Prostate gland (tissue), 2 donors: ENCODE measurements around the gene GMDS. TPM values are rescaled to one million over a fixed set of nuclear protein-coding genes. Genes with fewer than 3 reads are reported as not detected.

Experiments used
- DNase-seq: peaks from one replicate; pipeline ENCODE4 v3.0.0-alpha.2; 2019; ENCODE audit warnings: low spot score
- H3K27ac ChIP-seq, 2 donors: fragments of 200-600 bp; sonication (generic); 2 replicates each; pipeline ENCODE4 v1.5.1; 2017 to 2019
- H3K27me3 ChIP-seq: fragments of 200-600 bp; sonication (generic); replicated peaks from 2 replicates; pipeline ENCODE4 v1.5.1; 2019; ENCODE audit not compliant: insufficient read depth
- H3K36me3 ChIP-seq, 2 donors: fragments of 200-600 bp; sonication (generic); 1 replicate in 1 of 2; 2 replicates in 1 of 2; pipeline versions ENCODE4 v1.5.1 to v1.8.1; 2017 to 2019
- H3K4me1 ChIP-seq: fragments of 200-600 bp; sonication (generic); replicated peaks from 2 replicates; pipeline ENCODE4 v1.5.1; 2019
- H3K4me3 ChIP-seq, 2 donors: fragments of 200-600 bp; sonication (generic); 2 replicates each; pipeline ENCODE4 v1.5.1; 2017 to 2019
- H3K9me3 ChIP-seq: fragments of 200-600 bp; sonication (generic); 2 replicates; pipeline ENCODE4 v1.5.1; 2017
- POLR2A ChIP-seq: fragments of 450-650 bp; IDR thresholded peaks from one replicate; pipeline ENCODE4 v1.6.1; 2016; ENCODE audit warnings: antibody characterized with exemption, mild to moderate bottlenecking
- POLR2AphosphoS5 ChIP-seq: sonication (generic); formaldehyde crosslinking; IDR thresholded peaks from one replicate; pipeline ENCODE4 v1.6.1; 2017; ENCODE audit warnings: antibody characterized with exemption
- WGBS: methylation state at CpG from one replicate; pipeline ENCODE4 v1.1.5; 2018; 5-methylcytosine and 5-hydroxymethylcytosine counted together
- intact Hi-C: fragments of 100-400 bp; cut with DNase I; formaldehyde crosslinking; loops from one replicate; pipeline ENCODE4 v1.14.2; 2022
- total RNA-seq, 2 donors: library from RNA; depleted of rRNA; stranded (reverse); fragments of >200 nt; gene quantifications; one replicate each; pipeline ENCODE4 v1.1.0, GENCODE V29; 2016
- TF ChIP-seq, protein P1 (sequence below), 4 experiments: fragments of 200-600 bp in 2 of 4; fragments of 450-650 bp in 2 of 4; sonication (generic) in 2 of 4; IDR thresholded peaks; 1 replicate in 3 of 4; 2 replicates in 1 of 4; pipeline ENCODE4 v1.5.1; 2016 to 2019; ENCODE audit warnings: antibody characterized with exemption in 4 of 4, mild to moderate bottlenecking in 2 of 4, moderate library complexity in 2 of 4

Gene GMDS
- total RNA-seq, 2 donors from 2014 or later = 24.9 to 29.9 TPM

DNA sequence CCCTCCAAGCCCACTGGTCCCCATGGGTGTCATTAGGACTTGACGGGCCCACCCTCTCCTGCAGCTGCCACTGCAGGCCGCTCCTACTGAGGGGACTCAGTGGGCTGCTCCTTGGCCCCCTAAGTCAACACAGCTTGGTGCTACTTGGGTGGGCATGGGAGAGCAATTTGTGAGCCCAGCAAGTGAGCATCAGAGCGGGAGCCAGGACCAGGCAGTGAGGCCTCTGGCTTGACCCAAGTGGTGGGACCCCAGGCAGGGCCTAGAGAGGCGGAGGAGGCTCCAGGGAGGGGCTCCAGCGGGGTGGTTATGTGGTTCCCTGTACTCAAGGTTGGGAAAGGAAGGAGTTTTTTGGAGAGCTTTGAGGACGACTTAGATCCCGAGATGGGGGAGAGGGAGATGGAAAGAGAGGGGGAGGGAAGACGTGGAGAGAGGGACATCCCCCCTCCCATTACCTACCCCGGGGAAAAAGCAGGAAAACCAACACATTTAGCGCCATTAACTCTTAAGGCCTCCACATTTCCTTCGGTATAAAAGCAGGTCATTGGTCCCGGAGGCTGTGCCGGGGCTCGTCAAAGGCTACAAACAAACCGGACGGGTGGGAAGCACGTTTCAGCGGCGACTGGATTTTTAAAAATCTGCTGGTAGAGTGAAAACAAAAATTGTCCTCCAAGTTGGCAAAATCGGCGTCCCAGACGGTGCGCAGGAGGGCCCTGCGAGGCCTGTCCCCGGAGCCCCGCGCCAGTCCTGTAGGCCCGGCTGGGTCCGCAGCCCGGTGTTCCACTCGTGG, 626.9 kb downstream of the GMDS start:
- TF ChIP-seq, protein P1, sequence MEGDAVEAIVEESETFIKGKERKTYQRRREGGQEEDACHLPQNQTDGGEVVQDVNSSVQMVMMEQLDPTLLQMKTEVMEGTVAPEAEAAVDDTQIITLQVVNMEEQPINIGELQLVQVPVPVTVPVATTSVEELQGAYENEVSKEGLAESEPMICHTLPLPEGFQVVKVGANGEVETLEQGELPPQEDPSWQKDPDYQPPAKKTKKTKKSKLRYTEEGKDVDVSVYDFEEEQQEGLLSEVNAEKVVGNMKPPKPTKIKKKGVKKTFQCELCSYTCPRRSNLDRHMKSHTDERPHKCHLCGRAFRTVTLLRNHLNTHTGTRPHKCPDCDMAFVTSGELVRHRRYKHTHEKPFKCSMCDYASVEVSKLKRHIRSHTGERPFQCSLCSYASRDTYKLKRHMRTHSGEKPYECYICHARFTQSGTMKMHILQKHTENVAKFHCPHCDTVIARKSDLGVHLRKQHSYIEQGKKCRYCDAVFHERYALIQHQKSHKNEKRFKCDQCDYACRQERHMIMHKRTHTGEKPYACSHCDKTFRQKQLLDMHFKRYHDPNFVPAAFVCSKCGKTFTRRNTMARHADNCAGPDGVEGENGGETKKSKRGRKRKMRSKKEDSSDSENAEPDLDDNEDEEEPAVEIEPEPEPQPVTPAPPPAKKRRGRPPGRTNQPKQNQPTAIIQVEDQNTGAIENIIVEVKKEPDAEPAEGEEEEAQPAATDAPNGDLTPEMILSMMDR (IDR thresholded peaks at IDR 0.05) = no peak
- no peak for TF ChIP-seq POLR2A
- no peak for TF ChIP-seq POLR2AphosphoS5
- intact Hi-C loops = no loop called here
- Histone ChIP-seq H3K9me3 (no peaks in the 10 kb centered on the region), H3K27me3 (peaks cover 8% of the 10 kb centered on the region), H3K4me1 (no peaks in the 10 kb centered on the region), H3K36me3 (no peaks in the 10 kb centered on the region), H3K4me3 (no peak overlapping the region), H3K27ac (peak overlapping the region; percentile 59 to 61)
- no peak for DNase-seq
- WGBS = 78% methylated on average over 30 of the region's 31 CpGs

DNA sequence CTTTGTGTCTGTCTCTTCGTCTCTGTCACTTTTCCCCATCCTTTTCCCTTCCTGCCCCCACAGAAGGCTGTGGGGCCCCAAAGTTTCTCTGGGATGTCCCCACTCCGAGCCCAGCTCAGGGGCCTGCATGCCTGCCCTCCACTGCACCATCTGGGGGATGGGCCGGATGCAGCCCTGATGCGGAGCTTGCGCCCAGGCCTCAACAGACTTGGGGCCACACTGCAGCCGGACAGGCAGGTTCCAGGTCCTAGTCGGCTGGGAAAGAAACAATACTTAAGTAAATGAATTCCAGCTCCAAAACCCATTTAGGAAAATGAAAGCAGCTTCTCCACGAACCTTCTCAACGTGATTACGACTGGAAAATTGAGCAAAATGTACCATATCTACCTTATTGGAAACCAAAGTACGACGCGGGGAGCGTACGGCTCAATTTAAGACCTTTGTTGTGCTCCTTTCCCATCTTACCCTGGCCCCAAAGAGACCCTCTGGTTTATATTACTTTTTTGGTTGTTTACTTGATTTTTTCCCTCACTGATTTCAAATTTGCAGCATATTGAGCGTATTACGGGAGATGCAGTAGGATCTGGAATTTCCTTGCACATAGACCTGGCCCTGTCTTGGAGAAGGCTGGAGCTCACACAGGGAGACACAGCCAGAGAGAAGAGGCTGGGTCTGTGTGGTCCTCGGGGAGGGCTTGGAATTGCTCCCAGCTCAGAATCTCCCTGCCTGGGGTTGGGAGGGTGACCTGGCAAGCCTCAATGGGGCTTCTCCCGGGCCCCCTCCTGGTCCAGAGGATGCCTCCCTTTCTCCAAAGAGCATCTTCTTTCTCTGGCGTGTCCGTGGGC, 627.7 kb downstream of the GMDS start:
- DNase-seq = no peak
- no peaks in the 10 kb centered on the region for H3K9me3 ChIP-seq
- H3K4me3 ChIP-seq = no peak overlapping the region
- no peaks in the 10 kb centered on the region for H3K36me3 ChIP-seq
- peaks cover 8% of the 10 kb centered on the region for H3K27me3 ChIP-seq
- peak overlapping the region; percentile 59 to 61 for H3K27ac ChIP-seq
- TF ChIP-seq POLR2AphosphoS5 = no peak
- TF ChIP-seq, protein P1 (IDR thresholded peaks at IDR 0.05) = no peak
- TF ChIP-seq POLR2A = no peak
- no peaks in the 10 kb centered on the region for H3K4me1 ChIP-seq
- intact Hi-C loops = no loop called here
- WGBS = 77% methylated on average over 21 of the region's 21 CpGs

DNA sequence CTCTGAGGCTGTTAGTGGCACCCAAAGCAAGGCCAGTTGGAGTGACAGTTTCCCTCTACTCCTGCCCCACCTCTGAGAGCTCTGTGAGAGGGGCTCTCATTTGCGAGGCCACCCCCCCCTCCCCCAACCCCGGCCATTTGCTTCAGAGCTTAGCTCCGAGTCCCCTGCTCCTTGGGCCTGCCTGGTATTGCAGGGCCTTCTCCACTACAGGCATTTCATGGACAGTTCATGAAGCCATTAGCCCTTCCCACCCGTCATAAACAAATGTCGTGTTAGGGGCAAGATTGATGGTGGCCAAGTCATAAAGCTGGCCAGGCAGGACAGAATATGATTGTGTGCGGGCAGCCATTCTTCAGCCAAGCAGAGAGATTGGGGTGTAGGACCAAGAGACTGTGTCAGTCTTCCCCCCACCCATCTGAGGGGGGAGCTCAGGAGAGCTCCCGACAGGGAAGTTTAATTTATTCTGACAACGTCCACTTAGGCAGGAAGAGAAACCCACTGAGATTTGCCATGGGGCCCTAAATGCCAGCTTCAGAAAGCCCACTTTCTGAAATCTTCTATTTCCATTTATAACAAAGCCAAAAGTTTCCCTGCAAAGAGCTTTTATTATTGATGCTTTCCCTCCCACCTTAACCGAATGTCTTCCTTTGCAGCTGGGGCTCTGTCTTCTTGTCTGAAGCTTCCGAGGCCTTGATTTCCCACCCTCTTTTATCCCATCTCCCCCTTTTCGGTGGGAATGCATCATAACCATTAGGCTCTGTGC, 628.5 kb downstream of the GMDS start:
- H3K4me3 ChIP-seq = no peak overlapping the region
- peaks cover 8% of the 10 kb centered on the region for H3K27me3 ChIP-seq
- H3K4me1 ChIP-seq = no peaks in the 10 kb centered on the region
- no peaks in the 10 kb centered on the region for H3K9me3 ChIP-seq
- H3K27ac ChIP-seq = peak overlapping the region; percentile 59 to 61
- intact Hi-C loops = no loop called here
- WGBS = 77% methylated on average over 11 of the region's 11 CpGs
- DNase-seq = no peak
- TF ChIP-seq, protein P1 (IDR thresholded peaks at IDR 0.05) = no peak
- TF ChIP-seq POLR2AphosphoS5 (no peak), POLR2A (no peak)
- no peaks in the 10 kb centered on the region for H3K36me3 ChIP-seq

DNA sequence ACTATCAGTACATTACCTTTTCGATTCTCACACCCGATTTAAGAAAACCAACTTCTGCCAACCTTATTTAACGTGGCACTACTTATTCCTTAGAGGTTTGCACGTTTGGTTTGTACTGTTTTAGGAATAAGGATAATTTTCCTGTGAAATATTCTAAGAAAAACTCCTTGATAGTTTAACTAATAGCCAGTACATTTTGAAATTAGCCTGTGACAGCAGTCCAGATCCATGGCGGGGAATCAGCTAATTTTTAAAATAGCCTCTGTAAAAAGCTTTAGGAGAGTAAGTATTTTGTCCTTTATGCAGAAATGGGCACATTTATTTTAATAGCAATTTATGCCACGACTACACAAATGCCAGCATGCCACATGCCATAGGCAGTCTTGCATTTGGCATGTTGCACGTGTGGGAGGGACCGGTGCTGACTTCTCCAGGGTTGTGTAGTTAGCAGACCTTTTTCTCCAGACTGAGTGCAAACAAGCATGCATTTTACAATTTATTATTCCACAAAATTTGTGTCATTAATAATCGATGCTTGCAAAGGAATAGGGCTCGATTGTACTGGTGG, 629.5 kb downstream of the GMDS start:
- H3K4me3 ChIP-seq = peak overlapping the region in 1 of 2 donors; percentile 58
- H3K9me3 ChIP-seq = no peaks in the 10 kb centered on the region
- peaks cover 8% of the 10 kb centered on the region for H3K27me3 ChIP-seq
- H3K4me1 ChIP-seq = no peaks in the 10 kb centered on the region
- TF ChIP-seq POLR2A = no peak
- TF ChIP-seq POLR2AphosphoS5 = no peak
- TF ChIP-seq, protein P1 (IDR thresholded peaks at IDR 0.05) = no peak
- DNase-seq = no peak
- WGBS = 74% methylated on average over 10 of the region's 10 CpGs
- intact Hi-C loops = no loop called here
- H3K36me3 ChIP-seq = no peaks in the 10 kb centered on the region
- H3K27ac ChIP-seq = peak overlapping the region; percentile 83 to 91
